Measurements from ENCODE around the gene NAA38.

NAA38 gene

GRCh38 chr17:7856811-7857712, at the start of gene NAA38:
NAA38 (minus strand) TSS chr17:7857559; CDS start chr17:7857463, 96 bp downstream.
- peak; percentile 84 to 92 for DNase-seq (ENCODE audit: low read depth in 2 of 2)

GRCh38 chr17:7903154-7904103, 46.1 kb upstream of the NAA38 start:
- DNase-seq (ENCODE audit: low read depth in 2 of 2) = no peak

GRCh38 chr17:7897773-7898172, 40.4 kb upstream of the NAA38 start:
- no peak for DNase-seq (ENCODE audit: low read depth in 2 of 2)

- no peak for DNase-seq (ENCODE audit: low read depth in 2 of 2)
These were observed 39.7 kb upstream of the NAA38 start for GRCh38 chr17:7897090-7897489.

GRCh38 chr17:7894866-7895265, 37.5 kb upstream of the NAA38 start:
- no peak for DNase-seq (ENCODE audit: low read depth in 2 of 2)

- no peak for DNase-seq (ENCODE audit: low read depth in 2 of 2)
These were observed 36.9 kb upstream of the NAA38 start for GRCh38 chr17:7894226-7894625.

- DNase-seq (ENCODE audit: low read depth in 2 of 2) = no peak
These were observed 36.0 kb upstream of the NAA38 start for GRCh38 chr17:7893187-7893880.

- DNase-seq (ENCODE audit: low read depth in 2 of 2) = peak; percentile 35 to 38
These were observed 32.0 kb upstream of the NAA38 start for GRCh38 chr17:7889166-7889955.

- DNase-seq (ENCODE audit: low read depth in 2 of 2) = peak; percentile 43 to 62
These were observed 31.0 kb upstream of the NAA38 start, which contains the start of gene CHD3 for GRCh38 chr17:7888184-7888920. CHD3 (plus strand) TSS chr17:7888789; CDS start chr17:7889001, 212 bp downstream.

- peak; percentile 64 to 88 for DNase-seq (ENCODE audit: low read depth in 2 of 2)
These were observed 30.3 kb upstream of the NAA38 start for GRCh38 chr17:7887482-7888183.

GRCh38 chr17:7887038-7887481, 29.7 kb upstream of the NAA38 start:
- no peak for DNase-seq (ENCODE audit: low read depth in 2 of 2)

- DNase-seq (ENCODE audit: low read depth in 2 of 2) = peak; percentile 38 to 39
These were observed 29.1 kb upstream of the NAA38 start for GRCh38 chr17:7886227-7887037.

GRCh38 chr17:7885367-7886226, 28.2 kb upstream of the NAA38 start:
- DNase-seq (ENCODE audit: low read depth in 2 of 2) = peak; percentile 29 to 39

- DNase-seq (ENCODE audit: low read depth in 2 of 2) = peak; percentile 9 to 12
These were observed 27.4 kb upstream of the NAA38 start for GRCh38 chr17:7884581-7885366.

GRCh38 chr17:7883781-7884386, 26.5 kb upstream of the NAA38 start:
- peak in 1 of 2 donors; percentile 20 for DNase-seq (ENCODE audit: low read depth in 2 of 2)

- no peak for DNase-seq (ENCODE audit: low read depth in 2 of 2)
These were observed 25.3 kb upstream of the NAA38 start for GRCh38 chr17:7882629-7883028.

All from stimulated activated CD4-positive, alpha-beta T cell treated with anti-CD3 and anti-CD28 coated beads, Interleukin-4, amount 100 ng/mL, for 48 hours (primary cell).